Measurements from ENCODE around the gene DICER1.

DICER1 gene

GRCh38 chr14:95054346-95055280 lies 102.7 kb downstream of the DICER1 start:
- Histone ChIP-seq H3K4me3 (ENCODE audit: low read depth in 1 of 2, low read length in 1 of 2) (no peak overlapping the region), H3K4me1 (ENCODE audit: control insufficient read depth in 1 of 2, insufficient read depth in 1 of 2, low read depth in 1 of 2, low read length in 1 of 2) (no peaks in the 10 kb centered on the region), H3K9me3 (no peaks in the 10 kb centered on the region), H3K36me3 (no peaks in the 10 kb centered on the region), H3K27ac (no peak overlapping the region), H3K27me3 (no peaks in the 10 kb centered on the region)
- TF ChIP-seq, protein P1, sequence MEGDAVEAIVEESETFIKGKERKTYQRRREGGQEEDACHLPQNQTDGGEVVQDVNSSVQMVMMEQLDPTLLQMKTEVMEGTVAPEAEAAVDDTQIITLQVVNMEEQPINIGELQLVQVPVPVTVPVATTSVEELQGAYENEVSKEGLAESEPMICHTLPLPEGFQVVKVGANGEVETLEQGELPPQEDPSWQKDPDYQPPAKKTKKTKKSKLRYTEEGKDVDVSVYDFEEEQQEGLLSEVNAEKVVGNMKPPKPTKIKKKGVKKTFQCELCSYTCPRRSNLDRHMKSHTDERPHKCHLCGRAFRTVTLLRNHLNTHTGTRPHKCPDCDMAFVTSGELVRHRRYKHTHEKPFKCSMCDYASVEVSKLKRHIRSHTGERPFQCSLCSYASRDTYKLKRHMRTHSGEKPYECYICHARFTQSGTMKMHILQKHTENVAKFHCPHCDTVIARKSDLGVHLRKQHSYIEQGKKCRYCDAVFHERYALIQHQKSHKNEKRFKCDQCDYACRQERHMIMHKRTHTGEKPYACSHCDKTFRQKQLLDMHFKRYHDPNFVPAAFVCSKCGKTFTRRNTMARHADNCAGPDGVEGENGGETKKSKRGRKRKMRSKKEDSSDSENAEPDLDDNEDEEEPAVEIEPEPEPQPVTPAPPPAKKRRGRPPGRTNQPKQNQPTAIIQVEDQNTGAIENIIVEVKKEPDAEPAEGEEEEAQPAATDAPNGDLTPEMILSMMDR (IDR thresholded peaks at IDR 0.05) = no peak

GRCh38 chr14:95052016-95052585 lies 105.2 kb downstream of the DICER1 start:
- Histone ChIP-seq H3K27me3 (no peaks in the 10 kb centered on the region), H3K9me3 (no peaks in the 10 kb centered on the region), H3K36me3 (no peaks in the 10 kb centered on the region), H3K4me1 (ENCODE audit: control insufficient read depth in 1 of 2, insufficient read depth in 1 of 2, low read depth in 1 of 2, low read length in 1 of 2) (no peaks in the 10 kb centered on the region), H3K4me3 (ENCODE audit: low read depth in 1 of 2, low read length in 1 of 2) (no peak overlapping the region), H3K27ac (no peak overlapping the region)
- TF ChIP-seq, protein P1 (IDR thresholded peaks at IDR 0.05) = no peak

GRCh38 chr14:95049952-95050351 lies 107.4 kb downstream of the DICER1 start:
- Histone ChIP-seq H3K9me3 (no peaks in the 10 kb centered on the region), H3K27ac (no peak overlapping the region), H3K4me1 (ENCODE audit: control insufficient read depth in 1 of 2, insufficient read depth in 1 of 2, low read depth in 1 of 2, low read length in 1 of 2) (no peaks in the 10 kb centered on the region), H3K27me3 (no peaks in the 10 kb centered on the region), H3K36me3 (no peaks in the 10 kb centered on the region), H3K4me3 (ENCODE audit: low read depth in 1 of 2, low read length in 1 of 2) (no peak overlapping the region)
- TF ChIP-seq, protein P1 (IDR thresholded peaks at IDR 0.05) = no peak

DNA sequence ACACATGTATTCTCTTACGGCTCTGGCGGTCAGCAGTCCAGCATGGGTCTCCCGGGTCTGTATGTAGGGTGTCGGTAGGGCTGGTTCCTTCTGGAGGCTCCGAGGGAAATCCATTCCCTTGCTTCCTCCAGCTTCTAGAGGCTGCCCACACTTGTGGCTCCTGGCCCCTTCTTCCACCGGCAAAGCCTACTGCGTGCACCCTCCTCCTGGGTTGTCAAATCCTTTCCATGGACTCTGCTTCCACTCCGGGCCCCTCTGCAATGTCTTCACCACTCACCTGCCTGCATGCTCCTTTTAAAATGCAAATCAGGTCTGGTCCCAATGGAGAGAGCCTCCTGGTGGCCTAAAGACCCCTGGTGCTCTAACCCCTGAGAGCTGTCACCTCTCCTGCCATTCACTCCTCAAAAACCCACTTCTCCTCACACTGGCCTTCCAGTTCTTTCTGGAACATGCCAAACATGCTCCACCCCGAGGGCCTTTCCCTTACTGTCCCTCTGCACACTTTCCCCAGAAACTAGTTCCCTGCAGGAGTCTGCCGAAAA lies 108.5 kb downstream of the DICER1 start:
- TF ChIP-seq, protein P1 (IDR thresholded peaks at IDR 0.05) = no peak

GRCh38 chr14:95047754-95048153 lies 109.6 kb downstream of the DICER1 start:
- peaks cover 22% of the 10 kb centered on the region for H3K27me3 ChIP-seq
- H3K4me1 ChIP-seq (ENCODE audit: control insufficient read depth in 1 of 2, insufficient read depth in 1 of 2, low read depth in 1 of 2, low read length in 1 of 2) = no peaks in the 10 kb centered on the region
- no peaks in the 10 kb centered on the region for H3K9me3 ChIP-seq
- TF ChIP-seq, protein P1 (IDR thresholded peaks at IDR 0.05) = no peak
- H3K4me3 ChIP-seq (ENCODE audit: low read depth in 1 of 2, low read length in 1 of 2) = no peak overlapping the region
- H3K36me3 ChIP-seq = no peaks in the 10 kb centered on the region
- no peak overlapping the region for H3K27ac ChIP-seq

More for the DNA sequence above, 108.5 kb downstream of the DICER1 start:
- H3K27ac ChIP-seq = no peak overlapping the region
- no peaks in the 10 kb centered on the region for H3K36me3 ChIP-seq
- H3K27me3 ChIP-seq = peaks cover 11% of the 10 kb centered on the region
- no peak overlapping the region for H3K4me3 ChIP-seq (ENCODE audit: low read depth in 1 of 2, low read length in 1 of 2)
- H3K9me3 ChIP-seq = no peaks in the 10 kb centered on the region
- H3K4me1 ChIP-seq (ENCODE audit: control insufficient read depth in 1 of 2, insufficient read depth in 1 of 2, low read depth in 1 of 2, low read length in 1 of 2) = no peaks in the 10 kb centered on the region

All from neutrophil (primary cell).